ENCODE data around the gene CLDN16.

Gene CLDN16

GRCh38 chr3:190444006-190444405, 56.0 kb downstream of the CLDN16 start:
- DNase-seq = no peak

GRCh38 chr3:190444576-190445145, 56.7 kb downstream of the CLDN16 start:
- DNase-seq = no peak

GRCh38 chr3:190446573-190447279, 58.8 kb downstream of the CLDN16 start:
- no peak for DNase-seq

- DNase-seq = no peak
These were observed 60.3 kb downstream of the CLDN16 start for GRCh38 chr3:190448256-190448655.

GRCh38 chr3:190449801-190450200, 61.8 kb downstream of the CLDN16 start, which contains the start of gene TMEM207:
Gene TMEM207 (minus strand): TSS chr3:190449901. CDS start chr3:190449809, 92 bp downstream.
- DNase-seq = no peak

GRCh38 chr3:190455828-190456227, 67.9 kb downstream of the CLDN16 start:
- no peak for DNase-seq

- DNase-seq = no peak
These were observed 68.8 kb downstream of the CLDN16 start for GRCh38 chr3:190456770-190457169.

- DNase-seq = no peak
These were observed 70.1 kb downstream of the CLDN16 start for GRCh38 chr3:190458040-190458439.
